ENCODE data around the gene AFAP1L1. TPM values are rescaled to one million over a fixed set of nuclear protein-coding genes. Genes with fewer than 3 reads are reported as not detected.

The AFAP1L1 gene
- 1.5 and 2.4 TPM in 2 replicates for polyA plus RNA-seq (2011; rRNA removed)
- 1.4 and 1.8 TPM in 2 replicates for polyA plus RNA-seq (2012; cell fraction: cytosol; rRNA removed)
- polyA plus RNA-seq (2012; cell fraction: nucleus; rRNA removed), result 1.1 and 1.6 TPM in 2 replicates
- polyA plus RNA-seq (2017; fragmentation: RNase III; extraction: RNeasy Plus Mini Kit Qiagen cat#74134 plus additional on column Dnase treatment), result 3.3 to 3.5 TPM (median 3.4 TPM) in 3 replicates
- 2.1 and 3.1 TPM in 2 replicates for polyA minus RNA-seq (2011; rRNA and poly(A)+ RNA removed)

DNA sequence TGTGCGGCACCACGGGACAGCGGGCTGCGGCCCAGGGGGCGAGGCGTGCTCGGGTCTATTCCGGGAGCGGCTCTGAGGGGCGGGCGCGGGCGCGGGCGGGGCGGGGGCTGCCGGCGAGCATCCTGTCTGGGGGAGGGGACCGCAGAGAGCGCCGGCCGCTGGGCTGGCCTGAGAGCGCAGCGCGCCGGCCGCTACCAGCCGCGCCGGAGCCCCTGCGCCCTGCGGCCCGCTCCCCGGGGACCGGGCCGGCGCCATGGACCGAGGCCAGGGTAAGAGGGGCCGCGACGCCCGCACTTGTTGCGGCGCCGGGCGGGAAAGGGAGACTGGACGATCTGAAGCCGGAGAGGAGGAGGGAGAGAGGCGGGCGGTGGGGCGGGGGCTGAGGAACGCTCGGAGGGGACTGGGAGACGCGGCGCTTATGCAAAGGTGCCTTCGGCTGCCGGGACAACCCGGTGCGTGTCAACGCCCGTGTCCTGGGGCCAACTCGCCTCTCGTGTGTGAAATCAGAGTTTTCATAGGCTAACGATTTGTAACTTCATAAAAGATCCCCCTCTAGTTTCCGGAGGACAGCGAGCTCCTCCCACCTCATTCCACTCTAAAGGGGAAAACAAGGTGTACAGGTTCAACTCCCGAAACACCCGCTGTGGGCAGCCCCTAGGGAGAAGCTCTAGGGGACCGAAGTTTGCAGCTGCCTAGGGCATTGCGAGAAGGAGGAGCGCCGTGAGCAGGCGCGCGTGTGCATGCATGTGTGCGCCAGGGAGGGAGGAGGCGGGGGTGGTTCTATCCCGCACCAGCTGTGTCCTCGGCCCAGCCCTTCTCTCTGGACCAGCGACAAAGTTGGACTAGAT lies at the start of gene AFAP1L1:
AFAP1L1 (plus strand) TSS at position 144 of the 848 bp plus-strand sequence; CDS start at position 254, 110 bp downstream.
- no peak for FAIRE-seq
- WGBS (ENCODE audit: missing lambda C conversion rate), result 1% methylated on average over 45 of the region's 81 CpGs
- TF ChIP-seq BHLHE40 (IDR thresholded peaks at IDR 0.05; ENCODE audit: low read depth, low read length) (no peak), RARB (CRISPR knock-in tag; IDR thresholded peaks at IDR 0.05) (no peak), E2F6 (IDR thresholded peaks at IDR 0.05; ENCODE audit: borderline replicate concordance, low read depth) (0 out of 2 replicates have a peak, but pooled peaks have one; percentile 21), CEBPB (IDR thresholded peaks at IDR 0.05) (no peak), JUN (IDR thresholded peaks at IDR 0.05) (peak in 1 of 2 experiments; percentile 56; a peak in 2 of 5 replicates), ZFP36 (IDR thresholded peaks at IDR 0.05; ENCODE audit: borderline replicate concordance, partially characterized antibody) (no peak), HOXB5 (CRISPR knock-in tag; IDR thresholded peaks at IDR 0.05) (no peak), CBX8 (IDR thresholded peaks at IDR 0.05) (no peak), PHF8 (IDR thresholded peaks at IDR 0.05; ENCODE audit: borderline replicate concordance, low read depth) (peak; percentile 16; the same call in 1 of the 2 replicates), POLR2A (IDR thresholded peaks at IDR 0.05; ENCODE audit: low read length) (0 out of 2 replicates have a peak, but pooled peaks have one; percentile 22), MAX (IDR thresholded peaks at IDR 0.05) (peak; percentile 63)
- TF ChIP-seq, protein P1, sequence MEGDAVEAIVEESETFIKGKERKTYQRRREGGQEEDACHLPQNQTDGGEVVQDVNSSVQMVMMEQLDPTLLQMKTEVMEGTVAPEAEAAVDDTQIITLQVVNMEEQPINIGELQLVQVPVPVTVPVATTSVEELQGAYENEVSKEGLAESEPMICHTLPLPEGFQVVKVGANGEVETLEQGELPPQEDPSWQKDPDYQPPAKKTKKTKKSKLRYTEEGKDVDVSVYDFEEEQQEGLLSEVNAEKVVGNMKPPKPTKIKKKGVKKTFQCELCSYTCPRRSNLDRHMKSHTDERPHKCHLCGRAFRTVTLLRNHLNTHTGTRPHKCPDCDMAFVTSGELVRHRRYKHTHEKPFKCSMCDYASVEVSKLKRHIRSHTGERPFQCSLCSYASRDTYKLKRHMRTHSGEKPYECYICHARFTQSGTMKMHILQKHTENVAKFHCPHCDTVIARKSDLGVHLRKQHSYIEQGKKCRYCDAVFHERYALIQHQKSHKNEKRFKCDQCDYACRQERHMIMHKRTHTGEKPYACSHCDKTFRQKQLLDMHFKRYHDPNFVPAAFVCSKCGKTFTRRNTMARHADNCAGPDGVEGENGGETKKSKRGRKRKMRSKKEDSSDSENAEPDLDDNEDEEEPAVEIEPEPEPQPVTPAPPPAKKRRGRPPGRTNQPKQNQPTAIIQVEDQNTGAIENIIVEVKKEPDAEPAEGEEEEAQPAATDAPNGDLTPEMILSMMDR (IDR thresholded peaks at IDR 0.05), result no peak
- TF ChIP-seq, protein P2, sequence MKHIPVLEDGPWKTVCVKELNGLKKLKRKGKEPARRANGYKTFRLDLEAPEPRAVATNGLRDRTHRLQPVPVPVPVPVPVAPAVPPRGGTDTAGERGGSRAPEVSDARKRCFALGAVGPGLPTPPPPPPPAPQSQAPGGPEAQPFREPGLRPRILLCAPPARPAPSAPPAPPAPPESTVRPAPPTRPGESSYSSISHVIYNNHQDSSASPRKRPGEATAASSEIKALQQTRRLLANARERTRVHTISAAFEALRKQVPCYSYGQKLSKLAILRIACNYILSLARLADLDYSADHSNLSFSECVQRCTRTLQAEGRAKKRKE (CRISPR knock-in tag; IDR thresholded peaks at IDR 0.05; ENCODE audit: low read depth), result 0 out of 2 replicates have a peak, but pooled peaks have one; percentile 28

DNA sequence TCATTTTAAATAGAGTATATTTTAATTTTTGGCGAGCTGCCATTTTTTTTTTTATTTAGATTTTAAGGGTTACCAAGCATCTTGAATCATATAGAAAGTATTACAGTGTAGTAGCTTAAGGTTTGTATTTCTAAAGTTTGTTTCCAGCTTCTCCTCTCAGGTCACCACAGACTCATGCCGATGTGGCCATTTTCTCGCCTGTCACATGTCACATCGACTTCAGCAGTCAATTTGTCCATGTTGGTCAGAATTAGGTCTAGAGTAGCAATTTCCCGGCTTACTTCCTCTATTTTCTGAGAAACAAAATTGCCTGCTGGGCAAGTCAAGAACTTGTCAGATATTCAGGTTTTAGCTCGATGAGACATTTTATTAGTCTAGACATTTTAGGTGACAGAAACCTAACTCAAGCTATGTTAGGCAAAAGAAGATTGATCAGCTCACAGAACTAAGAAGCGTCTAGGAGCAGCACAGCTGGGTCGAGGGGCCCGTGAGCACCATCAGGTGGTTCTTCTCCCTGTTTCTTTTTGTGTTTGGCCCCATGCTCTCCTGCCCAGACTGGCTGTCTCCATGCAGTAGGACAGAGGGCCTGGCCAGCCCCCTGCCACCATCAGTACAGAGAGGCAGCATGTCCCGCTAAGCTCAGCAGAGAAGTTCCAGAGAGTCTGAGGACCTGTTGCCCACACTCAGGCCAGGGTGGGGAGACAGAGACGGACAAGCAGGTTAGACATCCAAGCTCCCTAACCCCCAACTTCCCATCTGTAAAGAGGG lies 48.4 kb upstream of the AFAP1L1 start:
- Histone ChIP-seq H3K4me3 (no peak overlapping the region), H3K4me1 (peaks cover 10% of the 10 kb centered on the region; the same call in 1 of the 3 replicates), H3K4me2 (no peak overlapping the region), H3K27ac (no peak overlapping the region), H3K9me3 (no peaks in the 10 kb centered on the region)
- DNase-seq (ENCODE audit: low read depth in 1 of 2, low spot score in 1 of 2) (no peak), ATAC-seq (no peak; a peak in 1 of 6 replicates), FAIRE-seq (no peak)
- 76% methylated on average over 11 of the region's 11 CpGs for WGBS (ENCODE audit: missing lambda C conversion rate)
- CTCF ChIA-PET, result interaction anchor here (0.6 to 3.1 kb wide), 11 partner anchors 10 to 225 kb away, joined by 3 to 11 read pairs (median 3); partner anchors contain the start of gene ABLIM3
- POLR2A ChIA-PET, result no interaction called here
- TF ChIP-seq CEBPB (IDR thresholded peaks at IDR 0.05) (no peak), NPAS2 (CRISPR knock-in tag; IDR thresholded peaks at IDR 0.05; ENCODE audit: borderline replicate concordance) (no peak), ESRRA (IDR thresholded peaks at IDR 0.05; ENCODE audit: borderline replicate concordance, low read length) (no peak), FOXS1 (CRISPR knock-in tag; IDR thresholded peaks at IDR 0.05) (no peak), E2F6 (IDR thresholded peaks at IDR 0.05; ENCODE audit: borderline replicate concordance, low read depth) (no peak), RNF2 (IDR thresholded peaks at IDR 0.05; ENCODE audit: borderline replicate concordance, low read depth) (no peak), BCL3 (IDR thresholded peaks at IDR 0.05) (no peak), PHF8 (IDR thresholded peaks at IDR 0.05; ENCODE audit: borderline replicate concordance, low read depth) (no peak), MYC (IDR thresholded peaks at IDR 0.05; ENCODE audit: borderline replicate concordance, low read length) (no peak), HMGXB4 (CRISPR knock-in tag; IDR thresholded peaks at IDR 0.05; ENCODE audit: borderline replicate concordance) (no peak), HOXB5 (CRISPR knock-in tag; IDR thresholded peaks at IDR 0.05) (no peak), EHMT2 (IDR thresholded peaks at IDR 0.05; ENCODE audit: low read depth) (no peak)
- TF ChIP-seq, protein P3, sequence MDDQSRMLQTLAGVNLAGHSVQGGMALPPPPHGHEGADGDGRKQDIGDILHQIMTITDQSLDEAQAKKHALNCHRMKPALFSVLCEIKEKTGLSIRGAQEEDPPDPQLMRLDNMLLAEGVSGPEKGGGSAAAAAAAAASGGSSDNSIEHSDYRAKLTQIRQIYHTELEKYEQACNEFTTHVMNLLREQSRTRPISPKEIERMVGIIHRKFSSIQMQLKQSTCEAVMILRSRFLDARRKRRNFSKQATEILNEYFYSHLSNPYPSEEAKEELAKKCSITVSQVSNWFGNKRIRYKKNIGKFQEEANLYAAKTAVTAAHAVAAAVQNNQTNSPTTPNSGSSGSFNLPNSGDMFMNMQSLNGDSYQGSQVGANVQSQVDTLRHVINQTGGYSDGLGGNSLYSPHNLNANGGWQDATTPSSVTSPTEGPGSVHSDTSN (IDR thresholded peaks at IDR 0.05), result no peak

More for the DNA sequence above, at the start of gene AFAP1L1:
- CTCF ChIA-PET, result interaction anchor here (1.1 to 1.5 kb wide), 4 partner anchors 11 to 163 kb away, joined by 3 to 7 read pairs (median 4); no protein-coding TSS in a partner anchor
- peak within 1 kb of the TSS; percentile 72 to 86 for H3K27ac ChIP-seq
- H3K9me3 ChIP-seq, result peaks cover 7% of the 10 kb centered on the region
- H3K4me1 ChIP-seq, result peaks cover 9% of the 10 kb centered on the region; the same call in 1 of the 3 replicates
- H3K4me3 ChIP-seq, result peak within 1 kb of the TSS; percentile 69
- peak; percentile 75 to 85 for ATAC-seq
- POLR2A ChIA-PET, result interaction anchor here (0.8 to 1.0 kb wide), 2 partner anchors 11 to 280 kb away, joined by 3 to 4 read pairs; no protein-coding TSS in a partner anchor
- peak; percentile 57 to 60 for DNase-seq (ENCODE audit: low read depth in 1 of 2, low spot score in 1 of 2)
- H3K4me2 ChIP-seq, result peak within 1 kb of the TSS; percentile 84
